Stimulated activated naive CD8-positive, alpha-beta T cell treated with anti-CD3 and anti-CD28 coated beads, Interleukin-15, amount 100 ng/mL, for 72 hours (primary cell): Measurements from ENCODE around the gene TOMM34.

Source experiments
- ATAC-seq: fragments of 150-1000 bp; cut with Tn5 transposase; 2 replicates; pipeline ENCODE4 v1.10.0; 2021; ENCODE audit warnings: mild to moderate bottlenecking, moderate library complexity
- DNase-seq, 2 donors: peaks; one replicate each; pipeline ENCODE4 v3.0.0; 2021 to 2022
- H3K27ac Mint-ChIP-seq, 2 donors: one replicate each; pipeline ENCODE4 v1.8.0; 2022; ENCODE audit warnings: mild to moderate bottlenecking in 2 of 2, mixed read lengths in 2 of 2, moderate library complexity in 2 of 2
- H3K27me3 Mint-ChIP-seq: one replicate; pipeline ENCODE4 v1.8.0; 2022; ENCODE audit warnings: mixed read lengths
- H3K4me1 Mint-ChIP-seq: one replicate; pipeline ENCODE4 v1.8.0; 2022; ENCODE audit warnings: mild to moderate bottlenecking, mixed read lengths
- H3K4me3 Mint-ChIP-seq, 2 donors: one replicate each; pipeline ENCODE4 v1.8.0; 2022; ENCODE audit warnings: mild to moderate bottlenecking in 2 of 2, mixed read lengths in 2 of 2, moderate library complexity in 1 of 2
- H3K9me3 Mint-ChIP-seq, 2 donors: one replicate each; pipeline ENCODE4 v1.8.0; 2022; ENCODE audit warnings: mixed read lengths in 2 of 2

TOMM34 gene

DNA sequence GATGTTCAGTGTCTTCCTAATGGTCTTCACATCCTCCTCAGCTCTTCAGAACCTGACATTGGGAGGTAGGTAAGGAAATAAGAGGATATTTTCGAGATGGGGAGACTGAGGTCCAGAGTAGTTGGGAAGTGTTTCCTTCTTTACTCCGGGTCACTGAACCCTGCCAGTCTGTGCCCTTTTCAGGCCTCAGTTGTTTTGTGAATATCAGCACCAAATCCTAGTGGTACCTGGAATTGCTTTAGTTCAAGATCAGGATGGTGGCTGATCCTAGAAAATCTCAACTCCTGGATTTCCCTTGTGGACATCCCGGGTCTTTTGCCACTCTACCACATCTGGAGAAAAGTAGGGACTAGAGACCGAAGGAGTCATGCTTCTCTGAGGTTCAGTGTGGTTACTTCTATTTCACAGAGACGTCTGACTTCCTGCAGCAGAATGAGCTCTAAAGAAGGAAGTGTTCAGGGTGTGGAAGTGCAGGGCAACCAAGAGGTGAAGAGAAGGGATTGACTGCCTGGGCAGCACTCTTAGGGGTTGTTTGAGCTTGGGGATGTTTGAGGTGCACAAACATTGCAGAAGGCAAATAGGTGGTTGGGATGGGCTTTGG, 7.1 kb upstream of the TOMM34 start:
- H3K4me1 Mint-ChIP-seq, result peaks cover 56% of the 10 kb centered on the region
- H3K9me3 Mint-ChIP-seq, result no peaks in the 10 kb centered on the region
- no peaks in the 10 kb centered on the region for H3K27me3 Mint-ChIP-seq
- peak overlapping the region; percentile 98 to 99 for H3K4me3 Mint-ChIP-seq
- ATAC-seq (peak; percentile 41), DNase-seq (peak in 1 of 2 donors; percentile 45)
- H3K27ac Mint-ChIP-seq, result peak overlapping the region; percentile 96 to 98

DNA sequence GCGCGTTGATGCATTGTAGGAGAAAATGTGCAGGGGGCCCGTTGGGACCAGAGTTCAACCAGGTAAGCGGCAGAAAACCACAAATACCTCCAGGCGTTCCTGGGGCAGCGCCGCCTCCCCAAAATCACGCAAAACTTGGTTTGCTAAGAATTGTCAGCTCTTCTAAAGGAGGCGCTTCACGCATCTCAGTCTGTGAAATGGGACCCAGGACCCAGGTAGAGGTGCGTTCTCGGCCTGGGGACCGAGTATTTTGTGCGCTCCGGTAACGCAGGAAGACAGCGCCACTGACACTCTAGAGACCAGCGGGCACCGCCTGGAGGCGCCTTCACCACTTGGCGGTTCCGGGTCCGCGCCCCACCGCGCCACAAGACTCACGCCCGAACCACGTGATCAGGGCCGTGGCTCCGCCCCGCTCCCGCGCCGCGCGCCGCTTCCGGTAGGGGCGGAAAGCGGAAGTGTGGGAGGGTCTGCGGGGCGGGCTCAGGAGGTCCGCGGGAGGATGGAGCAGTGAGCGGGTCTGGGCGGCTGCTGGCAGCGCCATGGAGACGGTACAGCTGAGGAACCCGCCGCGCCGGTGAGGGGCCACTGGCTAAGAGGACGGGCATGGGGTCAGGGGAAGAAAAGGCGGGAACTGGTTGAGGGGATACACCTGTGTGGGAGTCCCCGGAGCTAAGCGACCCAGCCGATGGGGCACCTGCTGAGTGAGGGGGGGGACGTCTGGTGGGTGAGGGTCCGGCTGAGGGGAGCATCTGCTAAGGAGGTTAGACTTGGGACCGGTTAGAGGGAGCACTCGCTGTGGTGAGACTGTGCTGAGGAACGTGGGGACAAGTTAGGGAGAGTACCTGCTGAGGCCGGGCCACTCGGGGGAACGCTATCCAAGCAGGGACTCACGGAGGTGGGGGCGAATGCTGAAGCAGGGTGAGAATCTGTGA, 6.1 kb upstream of the TOMM34 start, which contains the start of gene STK4:
STK4 (plus strand) TSS at position 483 of the 932 bp plus-strand sequence; CDS start at position 540, 57 bp downstream.
- DNase-seq, result peak; percentile 94 to 95
- Mint-ChIP-seq H3K27ac (peak within 1 kb of the TSS; percentile 96 to 98), H3K27me3 (no peaks in the 10 kb centered on the region), H3K4me3 (peak within 1 kb of the TSS; percentile 98 to 99), H3K9me3 (no peaks in the 10 kb centered on the region), H3K4me1 (peaks cover 65% of the 10 kb centered on the region)
- peak; percentile 83 for ATAC-seq

DNA sequence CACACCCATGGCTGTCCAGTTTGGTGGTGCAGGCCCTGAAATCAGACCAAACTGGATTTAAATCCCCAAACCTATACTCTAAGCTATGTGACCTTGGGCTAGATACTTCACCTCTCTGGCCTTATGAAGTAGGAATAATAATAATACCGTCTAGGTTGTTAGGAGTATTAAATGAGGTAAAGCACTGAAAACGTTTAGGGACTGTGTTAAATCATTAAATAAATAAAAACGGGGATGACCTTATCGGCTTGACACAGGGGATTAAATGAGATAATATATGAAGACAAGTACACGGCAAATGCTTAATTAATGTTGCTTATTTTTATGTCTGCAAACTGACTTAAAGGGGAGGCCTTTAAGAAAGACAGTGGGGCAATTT, 5.4 kb upstream of the TOMM34 start:
- peak overlapping the region; percentile 96 to 98 for H3K27ac Mint-ChIP-seq
- peaks cover 65% of the 10 kb centered on the region for H3K4me1 Mint-ChIP-seq
- H3K9me3 Mint-ChIP-seq, result no peaks in the 10 kb centered on the region
- ATAC-seq, result no peak
- peak overlapping the region; percentile 98 to 99 for H3K4me3 Mint-ChIP-seq
- no peak for DNase-seq
- H3K27me3 Mint-ChIP-seq, result no peaks in the 10 kb centered on the region

DNA sequence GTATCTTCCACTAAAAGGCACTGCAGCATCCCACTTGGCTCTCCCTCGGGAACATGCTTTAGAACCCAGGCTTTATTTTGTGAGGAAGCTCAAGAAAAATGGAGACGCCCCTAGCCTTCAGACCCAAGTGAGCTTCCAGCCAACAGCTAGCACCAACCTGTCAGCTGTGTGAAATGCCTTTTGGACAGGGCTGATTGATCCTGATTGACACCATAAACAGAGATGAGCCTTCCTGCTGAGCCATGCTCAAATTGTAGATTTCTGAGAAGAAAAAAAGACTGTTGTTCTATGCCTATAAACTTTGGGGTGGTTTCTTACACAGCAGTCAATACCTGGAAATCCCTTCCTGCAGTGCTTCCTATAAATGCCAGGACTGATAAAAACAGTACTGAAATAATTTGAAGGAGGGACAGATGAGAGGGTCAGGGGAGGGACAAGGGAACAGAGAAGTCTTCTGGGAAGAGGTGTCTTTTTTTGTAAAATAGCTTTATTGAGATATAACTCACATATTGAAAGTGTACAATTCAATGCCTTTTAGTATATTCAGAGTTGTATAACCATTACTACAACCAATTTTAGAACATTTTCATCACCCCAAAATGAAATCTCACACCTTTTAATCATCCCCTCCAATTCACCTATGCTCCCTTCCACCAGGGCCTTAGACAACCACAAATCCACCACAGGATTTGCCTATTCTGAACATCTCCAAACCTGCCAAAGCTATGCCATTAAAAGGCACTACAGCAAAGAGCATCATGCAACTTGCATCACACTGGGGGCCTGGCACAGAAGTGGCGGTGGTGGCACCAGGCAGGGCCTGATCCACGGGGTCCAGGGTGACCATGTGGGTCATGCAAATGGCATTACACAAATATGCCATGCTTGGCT, 3.4 kb upstream of the TOMM34 start:
- ATAC-seq, result no peak
- Mint-ChIP-seq H3K9me3 (no peaks in the 10 kb centered on the region), H3K4me1 (peaks cover 60% of the 10 kb centered on the region), H3K27me3 (no peaks in the 10 kb centered on the region), H3K4me3 (peak overlapping the region; percentile 22 to 56), H3K27ac (peak overlapping the region; percentile 51 to 81)
- DNase-seq, result no peak

DNA sequence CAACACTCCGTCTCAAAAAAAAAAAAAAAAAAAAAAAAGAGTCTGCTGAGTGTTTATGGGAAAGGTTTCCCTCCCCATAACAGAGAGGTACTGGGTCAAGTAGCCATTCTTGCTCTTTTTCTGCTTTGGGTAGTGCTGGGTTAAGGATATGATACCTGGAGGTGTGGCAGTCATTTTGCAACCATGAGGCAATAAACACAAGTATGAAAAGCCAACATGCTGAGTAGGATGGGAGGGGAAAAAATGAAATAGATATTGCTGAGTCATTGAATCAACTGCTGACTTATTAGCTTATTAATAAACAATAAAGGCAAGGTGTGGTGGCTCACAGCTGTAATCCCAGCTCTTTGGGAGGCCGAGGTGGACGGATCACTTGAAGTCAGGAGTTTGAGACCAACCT, 2.3 kb upstream of the TOMM34 start:
- H3K27ac Mint-ChIP-seq, result peak overlapping the region; percentile 36 to 67

DNA sequence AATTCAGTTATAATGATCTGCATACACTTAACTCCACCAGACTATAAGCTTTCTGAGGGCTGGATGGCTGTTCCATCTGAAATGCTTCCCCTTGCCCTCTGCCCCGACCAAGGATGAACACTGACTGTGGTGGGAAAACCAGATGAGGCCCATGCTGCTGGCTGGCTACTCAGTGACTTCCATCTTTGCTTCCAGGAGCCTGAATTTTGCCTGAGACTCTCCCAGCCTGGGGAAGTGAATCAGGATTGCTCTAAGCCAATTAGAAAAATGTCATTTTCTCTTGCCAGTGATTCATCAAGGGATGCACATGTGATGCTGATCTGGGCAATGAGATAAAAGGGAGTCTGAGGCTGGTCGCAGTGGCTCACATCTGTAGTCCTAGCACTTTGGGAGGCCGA, 1.7 kb upstream of the TOMM34 start:
- peak overlapping the region in 1 of 2 donors; percentile 31 for H3K27ac Mint-ChIP-seq
- no peak overlapping the region for H3K4me3 Mint-ChIP-seq
- no peak for ATAC-seq
- no peak for DNase-seq
- peaks cover 75% of the 10 kb centered on the region for H3K4me1 Mint-ChIP-seq
- H3K27me3 Mint-ChIP-seq, result no peaks in the 10 kb centered on the region
- H3K9me3 Mint-ChIP-seq, result no peaks in the 10 kb centered on the region

More for the DNA sequence above, 2.3 kb upstream of the TOMM34 start:
- DNase-seq (no peak), ATAC-seq (no peak)
- H3K27me3 Mint-ChIP-seq, result no peaks in the 10 kb centered on the region
- peaks cover 68% of the 10 kb centered on the region for H3K4me1 Mint-ChIP-seq
- no peaks in the 10 kb centered on the region for H3K9me3 Mint-ChIP-seq
- H3K4me3 Mint-ChIP-seq, result no peak overlapping the region

DNA sequence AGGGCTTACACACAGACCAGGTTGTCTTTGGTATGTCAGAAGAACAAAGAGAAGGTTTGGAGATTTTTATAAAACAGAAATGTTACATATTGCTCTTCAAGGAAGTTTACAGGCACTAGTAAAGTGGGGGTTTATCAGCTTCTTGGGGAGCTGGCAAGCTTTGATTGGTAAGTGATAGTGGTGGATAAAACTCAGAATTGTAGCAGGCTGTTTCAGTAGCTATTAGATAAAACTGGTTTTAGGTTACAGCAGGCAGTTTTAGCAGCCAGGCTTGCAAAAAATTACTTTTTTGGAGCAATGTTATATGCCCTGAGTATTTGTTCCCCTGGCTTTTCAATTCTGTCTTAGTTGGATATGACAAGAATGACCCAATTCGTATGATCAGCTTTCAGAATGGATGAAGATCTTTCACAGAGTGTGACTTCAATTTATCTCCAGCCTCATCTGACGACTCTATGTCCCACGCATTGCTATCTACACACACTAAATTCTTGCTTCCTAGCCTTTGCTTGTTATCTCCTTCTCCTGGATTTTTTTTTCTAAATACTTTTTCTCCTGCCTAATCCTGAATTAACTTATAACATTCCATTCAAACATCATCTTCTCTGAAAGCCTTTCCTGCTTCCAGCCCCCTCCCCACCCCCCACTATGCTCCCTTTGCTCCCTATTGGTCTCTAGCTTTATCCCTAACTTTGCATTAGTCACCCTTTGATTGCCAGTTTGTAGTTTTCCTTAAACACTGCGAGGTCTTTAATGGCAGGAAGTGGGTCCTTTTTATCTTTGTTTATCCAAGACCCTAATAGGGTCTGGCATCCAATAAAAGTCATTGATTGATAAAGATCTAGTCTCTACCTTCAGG, 1.0 kb upstream of the TOMM34 start:
- H3K27me3 Mint-ChIP-seq, result no peaks in the 10 kb centered on the region
- H3K27ac Mint-ChIP-seq, result no peak overlapping the region
- peaks cover 79% of the 10 kb centered on the region for H3K4me1 Mint-ChIP-seq
- no peak for DNase-seq
- peak overlapping the region; percentile 83 to 91 for H3K4me3 Mint-ChIP-seq
- no peaks in the 10 kb centered on the region for H3K9me3 Mint-ChIP-seq
- ATAC-seq, result no peak

DNA sequence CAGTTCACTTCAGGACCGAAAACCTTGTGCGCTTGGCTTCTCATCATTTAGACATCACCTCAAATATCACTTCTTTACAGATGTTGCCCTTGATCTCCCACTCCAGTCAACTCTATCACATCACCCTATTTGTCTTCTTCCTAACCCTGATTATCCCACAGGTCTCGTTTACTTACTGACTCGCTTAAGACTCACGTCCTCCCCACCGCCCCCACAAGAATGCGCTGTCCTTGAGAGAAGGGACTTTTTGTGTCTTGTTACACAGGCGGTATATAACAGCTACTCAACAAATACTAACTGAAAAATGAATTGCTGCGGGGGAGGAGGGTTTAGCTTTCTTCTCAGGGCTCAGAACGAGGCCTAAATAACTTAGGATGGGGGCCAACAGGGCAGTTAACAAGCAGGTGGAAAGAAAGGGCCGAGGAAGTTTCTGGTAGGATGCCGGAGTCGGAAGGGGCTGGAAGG, 527 bp downstream of the TOMM34 start:
- Mint-ChIP-seq H3K9me3 (no peaks in the 10 kb centered on the region), H3K4me3 (peak overlapping the region; percentile 83 to 91), H3K27me3 (no peaks in the 10 kb centered on the region), H3K4me1 (peaks cover 74% of the 10 kb centered on the region), H3K27ac (peak overlapping the region; percentile 97 to 99)
- DNase-seq (peak; percentile 57 to 72), ATAC-seq (peak; percentile 80)

DNA sequence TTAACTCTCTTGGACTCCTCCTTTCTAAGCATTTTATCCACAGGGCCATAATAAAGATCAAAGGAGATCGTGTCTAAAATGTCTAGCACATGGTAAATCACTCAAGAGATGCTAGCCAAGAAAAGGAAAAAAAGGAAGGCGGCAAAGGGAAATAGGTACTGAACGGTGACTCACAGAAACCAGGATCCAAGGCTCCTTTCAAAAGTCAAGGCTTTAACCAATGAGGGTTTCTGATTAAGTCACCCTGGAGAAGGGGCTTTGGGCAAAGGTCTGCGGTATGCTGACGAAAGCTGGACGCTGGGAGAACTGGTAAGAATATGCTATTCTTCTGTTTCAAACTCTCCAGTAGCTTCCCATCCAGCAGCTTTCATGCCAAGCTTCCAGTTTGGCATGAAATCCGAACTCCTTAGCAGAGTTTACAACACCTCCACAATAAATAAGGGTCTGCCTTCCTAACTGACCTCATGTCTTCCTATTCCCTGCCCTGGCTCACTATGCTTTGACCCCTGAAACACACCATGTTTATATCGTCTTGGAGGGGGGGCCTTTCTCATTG, 1.0 kb downstream of the TOMM34 start:
- H3K9me3 Mint-ChIP-seq, result no peaks in the 10 kb centered on the region
- DNase-seq (no peak), ATAC-seq (no peak)
- peaks cover 74% of the 10 kb centered on the region for H3K4me1 Mint-ChIP-seq
- peak overlapping the region; percentile 8 to 71 for H3K27ac Mint-ChIP-seq
- H3K4me3 Mint-ChIP-seq, result peak overlapping the region; percentile 83 to 91
- H3K27me3 Mint-ChIP-seq, result no peaks in the 10 kb centered on the region

DNA sequence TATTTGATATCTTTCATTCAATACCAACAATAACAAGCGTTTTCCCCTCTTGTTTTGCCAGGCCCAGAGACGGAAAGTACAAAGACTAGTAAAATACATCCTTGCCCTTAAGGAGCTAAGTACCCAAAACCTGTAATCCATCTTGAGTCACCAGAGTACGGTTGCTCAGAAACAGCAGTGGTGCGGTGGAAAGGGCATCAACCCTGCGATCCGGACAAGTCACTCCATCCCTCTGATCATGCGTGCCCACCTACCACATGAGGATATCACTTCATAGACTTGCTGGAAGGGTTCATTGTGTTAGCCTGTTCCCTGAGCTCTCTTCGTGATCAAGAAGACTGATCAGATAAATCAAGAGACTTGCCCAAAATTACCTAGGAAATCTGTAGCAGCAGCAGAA, 1.9 kb downstream of the TOMM34 start:
- ATAC-seq (no peak), DNase-seq (no peak)
- Mint-ChIP-seq H3K27me3 (no peaks in the 10 kb centered on the region), H3K4me3 (peak overlapping the region; percentile 83 to 91), H3K9me3 (no peaks in the 10 kb centered on the region), H3K4me1 (peaks cover 74% of the 10 kb centered on the region), H3K27ac (no peak overlapping the region)

DNA sequence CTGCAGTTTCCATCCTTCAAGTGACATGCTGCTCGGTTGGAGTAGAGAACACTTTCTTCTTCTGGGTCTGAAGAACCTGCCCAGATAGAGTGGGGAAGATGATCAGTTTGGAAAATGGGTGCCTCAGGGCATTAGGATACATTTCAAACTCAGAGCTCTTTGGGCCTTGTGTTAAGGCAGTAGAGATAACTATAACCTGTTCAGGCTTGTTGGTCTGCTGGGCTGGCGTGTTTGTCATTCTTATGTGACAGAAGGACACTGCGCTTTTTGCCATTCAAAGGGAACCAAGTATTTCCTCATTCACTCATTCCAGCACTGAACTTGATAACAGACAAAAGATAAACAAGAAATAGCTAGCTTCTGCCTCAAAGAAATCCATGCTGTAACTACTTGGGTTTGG, 3.8 kb downstream of the TOMM34 start:
- no peaks in the 10 kb centered on the region for H3K27me3 Mint-ChIP-seq
- ATAC-seq (no peak), DNase-seq (no peak)
- peaks cover 65% of the 10 kb centered on the region for H3K4me1 Mint-ChIP-seq
- H3K4me3 Mint-ChIP-seq, result no peak overlapping the region
- H3K27ac Mint-ChIP-seq, result peak overlapping the region; percentile 23 to 28
- H3K9me3 Mint-ChIP-seq, result no peaks in the 10 kb centered on the region

DNA sequence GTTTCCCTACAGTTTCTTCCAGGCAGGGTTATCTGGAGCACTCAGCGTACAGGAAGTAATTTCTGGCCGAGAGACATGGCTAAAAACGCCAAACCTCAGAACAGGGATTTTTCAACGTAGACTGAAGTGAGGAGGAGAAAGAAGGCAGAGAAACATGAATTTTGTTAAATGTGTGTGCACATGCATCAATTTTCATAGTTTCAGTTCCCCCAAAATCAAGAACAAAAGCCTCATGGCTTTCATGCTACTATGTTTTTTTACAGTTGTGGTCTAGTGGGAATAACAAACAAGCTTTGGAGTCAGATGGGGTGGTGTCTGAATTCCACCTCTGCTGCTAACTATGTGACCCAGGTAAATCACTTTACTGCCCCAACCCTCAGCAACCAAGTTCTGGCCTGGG, 4.9 kb downstream of the TOMM34 start:
- DNase-seq (no peak), ATAC-seq (no peak)
- Mint-ChIP-seq H3K9me3 (no peaks in the 10 kb centered on the region), H3K4me1 (peaks cover 55% of the 10 kb centered on the region), H3K4me3 (no peak overlapping the region), H3K27ac (no peak overlapping the region), H3K27me3 (no peaks in the 10 kb centered on the region)

DNA sequence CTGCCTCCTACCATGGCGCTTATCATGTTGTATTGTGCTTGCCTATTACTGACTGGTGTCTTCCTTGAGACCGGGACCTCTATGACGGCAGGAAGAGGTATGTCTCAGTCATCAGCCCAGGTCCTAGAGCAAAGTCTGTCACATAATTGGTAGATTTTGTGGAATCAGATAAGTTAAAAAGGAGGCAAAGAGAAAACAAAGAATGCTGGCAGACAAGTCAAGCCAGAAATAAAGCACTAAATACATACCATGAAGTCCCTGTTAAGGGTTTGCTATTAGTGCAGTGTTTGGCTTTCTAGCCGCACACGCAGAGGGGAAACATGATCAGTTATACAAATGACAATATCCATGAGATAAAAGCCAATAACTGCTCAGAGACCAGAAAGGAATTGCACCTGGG, 6.0 kb downstream of the TOMM34 start:
- DNase-seq (no peak), ATAC-seq (no peak)
- Mint-ChIP-seq H3K27ac (peak overlapping the region in 1 of 2 donors; percentile 82), H3K27me3 (no peaks in the 10 kb centered on the region), H3K4me1 (peaks cover 58% of the 10 kb centered on the region), H3K9me3 (no peaks in the 10 kb centered on the region), H3K4me3 (no peak overlapping the region)

DNA sequence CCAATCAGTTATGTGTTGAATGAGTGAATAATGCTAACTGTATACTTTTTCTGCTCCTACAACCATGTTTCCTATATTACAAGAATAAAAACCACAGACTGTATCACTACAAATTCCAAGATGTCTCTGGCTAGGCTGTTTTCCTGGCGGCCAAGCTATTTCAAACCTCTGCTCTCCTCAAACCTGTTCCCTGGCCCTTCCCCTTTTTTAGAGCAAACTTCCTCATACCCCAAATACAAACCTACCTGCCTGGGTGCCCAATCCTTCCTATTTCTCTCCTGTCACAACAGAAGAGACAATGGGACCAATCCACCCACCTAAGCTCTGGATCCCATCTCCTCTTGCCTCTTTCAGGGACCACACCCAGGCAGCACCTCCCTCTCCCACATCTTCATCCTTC, 7.5 kb downstream of the TOMM34 start:
- Mint-ChIP-seq H3K27me3 (no peaks in the 10 kb centered on the region), H3K9me3 (no peaks in the 10 kb centered on the region), H3K4me3 (no peak overlapping the region), H3K4me1 (peaks cover 44% of the 10 kb centered on the region), H3K27ac (peak overlapping the region in 1 of 2 donors; percentile 52)
- ATAC-seq (no peak), DNase-seq (no peak)
